22Rv1 (cell line): ENCODE results near the gene NXNL2.

ENCODE experiments used
- H3K27ac ChIP-seq: fragments of 450-650 bp; 2 replicates; pipeline ENCODE4 v1.5.1; 2017
- CTCF ChIP-seq: fragments of 450-650 bp; IDR thresholded peaks from 2 replicates; pipeline ENCODE4 v1.5.1; 2017; ENCODE audit warnings: mild to moderate bottlenecking
- ZFX ChIP-seq: fragments of 450-650 bp; IDR thresholded peaks from 2 replicates; pipeline ENCODE4 v1.6.1; 2017; ENCODE audit warnings: antibody characterized with exemption, borderline replicate concordance

Gene NXNL2

GRCh38 chr9:88539246-88539645, 4.3 kb downstream of the NXNL2 start:
- no peak overlapping the region for H3K27ac ChIP-seq
- no peak for TF ChIP-seq ZFX
- TF ChIP-seq CTCF = no peak

DNA sequence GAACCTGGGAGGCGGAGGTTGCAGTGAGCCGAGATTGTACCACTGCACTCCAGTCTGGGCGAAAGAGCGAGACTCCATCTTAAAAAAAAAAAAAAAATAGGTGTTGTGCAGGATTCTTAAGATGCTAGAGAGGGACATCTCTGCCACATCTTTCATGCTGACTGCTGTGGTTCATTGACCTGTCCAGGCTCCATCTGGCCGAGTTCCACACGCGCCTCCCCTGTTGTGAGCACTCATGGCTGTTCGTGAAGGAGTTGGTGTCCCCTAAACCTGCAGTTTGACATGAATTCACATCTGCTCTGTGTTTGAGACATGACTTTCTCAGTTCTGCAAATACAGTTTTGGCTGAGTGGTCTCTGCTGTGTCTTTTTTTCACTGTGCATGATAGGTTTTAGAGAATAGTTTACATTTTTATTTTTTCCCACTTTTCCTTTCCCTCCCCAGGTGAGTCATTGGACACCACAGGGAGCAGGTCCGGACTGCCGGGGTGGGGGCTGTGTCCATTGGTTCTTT, 5.3 kb downstream of the NXNL2 start:
- no peak overlapping the region for H3K27ac ChIP-seq
- no peak for TF ChIP-seq ZFX
- no peak for TF ChIP-seq CTCF

DNA sequence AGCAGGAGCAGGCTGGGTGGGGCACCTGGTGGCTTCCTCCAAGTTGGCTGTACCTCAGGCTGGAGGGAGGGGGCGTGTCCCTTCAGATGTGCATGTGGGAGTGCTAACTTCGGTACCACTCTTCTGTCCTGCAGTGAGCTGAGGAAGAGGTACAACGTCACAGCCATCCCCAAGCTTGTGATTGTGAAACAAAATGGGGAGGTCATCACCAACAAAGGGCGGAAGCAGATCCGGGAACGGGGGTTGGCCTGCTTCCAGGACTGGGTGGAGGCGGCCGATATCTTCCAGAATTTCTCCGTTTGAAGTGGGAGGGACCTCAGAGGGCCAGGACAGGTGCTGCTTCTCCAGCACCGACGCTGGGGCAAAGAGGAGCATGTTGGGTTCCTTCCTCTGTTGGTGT, 9.3 kb downstream of the NXNL2 start:
- H3K27ac ChIP-seq = no peak overlapping the region
- TF ChIP-seq ZFX = no peak
- no peak for TF ChIP-seq CTCF

DNA sequence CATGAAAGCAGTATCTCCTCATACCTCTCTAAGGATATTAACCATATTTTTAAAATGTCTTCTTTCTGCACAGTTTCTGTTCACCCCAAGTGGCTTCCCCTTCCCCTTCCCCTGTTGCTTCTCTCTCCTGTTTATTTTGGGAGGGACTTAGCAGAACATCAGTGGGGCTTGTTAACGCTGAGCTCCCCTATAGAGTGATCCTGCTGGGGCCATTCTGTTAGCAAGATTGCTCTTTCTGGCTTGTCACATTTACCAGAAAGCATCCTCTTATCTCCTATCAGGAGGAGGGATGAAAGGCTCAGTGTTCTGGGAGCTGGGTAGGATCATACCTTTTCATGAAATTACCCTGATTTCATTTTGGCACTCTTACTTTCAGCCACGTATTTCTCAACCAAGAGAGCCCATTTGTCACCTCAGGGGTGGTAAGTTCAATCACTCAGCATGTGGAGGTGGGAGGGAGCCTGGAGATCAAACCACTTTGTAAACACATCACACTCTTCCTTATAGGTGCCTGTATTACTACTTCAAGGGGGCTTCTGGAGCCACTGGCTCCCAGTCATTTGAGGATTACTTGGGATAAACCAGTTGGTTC, 16.7 kb downstream of the NXNL2 start:
- TF ChIP-seq CTCF (no peak), ZFX (no peak)

DNA sequence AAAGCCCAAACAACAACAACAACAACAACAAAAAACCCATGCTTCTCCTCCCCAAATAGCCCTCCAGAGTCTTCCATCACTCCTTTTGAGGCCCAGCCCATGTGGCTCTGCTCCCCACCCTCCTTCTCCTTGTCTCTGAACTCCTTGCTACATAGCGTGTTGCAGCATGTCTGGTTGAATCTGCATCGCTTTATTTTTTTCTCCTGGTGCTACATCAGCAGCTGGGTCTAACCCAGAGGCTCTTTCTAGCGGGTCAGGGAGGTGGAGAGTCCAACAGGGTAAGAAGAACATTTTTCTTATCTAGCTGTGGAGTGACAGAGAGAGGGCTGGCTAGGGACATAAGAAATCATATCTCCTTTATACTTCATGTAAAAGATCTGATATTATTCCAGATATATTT, 18.4 kb downstream of the NXNL2 start:
- TF ChIP-seq CTCF (no peak), ZFX (no peak)
- H3K27ac ChIP-seq = no peak overlapping the region

More for the DNA sequence above, 16.7 kb downstream of the NXNL2 start:
- H3K27ac ChIP-seq = no peak overlapping the region

DNA sequence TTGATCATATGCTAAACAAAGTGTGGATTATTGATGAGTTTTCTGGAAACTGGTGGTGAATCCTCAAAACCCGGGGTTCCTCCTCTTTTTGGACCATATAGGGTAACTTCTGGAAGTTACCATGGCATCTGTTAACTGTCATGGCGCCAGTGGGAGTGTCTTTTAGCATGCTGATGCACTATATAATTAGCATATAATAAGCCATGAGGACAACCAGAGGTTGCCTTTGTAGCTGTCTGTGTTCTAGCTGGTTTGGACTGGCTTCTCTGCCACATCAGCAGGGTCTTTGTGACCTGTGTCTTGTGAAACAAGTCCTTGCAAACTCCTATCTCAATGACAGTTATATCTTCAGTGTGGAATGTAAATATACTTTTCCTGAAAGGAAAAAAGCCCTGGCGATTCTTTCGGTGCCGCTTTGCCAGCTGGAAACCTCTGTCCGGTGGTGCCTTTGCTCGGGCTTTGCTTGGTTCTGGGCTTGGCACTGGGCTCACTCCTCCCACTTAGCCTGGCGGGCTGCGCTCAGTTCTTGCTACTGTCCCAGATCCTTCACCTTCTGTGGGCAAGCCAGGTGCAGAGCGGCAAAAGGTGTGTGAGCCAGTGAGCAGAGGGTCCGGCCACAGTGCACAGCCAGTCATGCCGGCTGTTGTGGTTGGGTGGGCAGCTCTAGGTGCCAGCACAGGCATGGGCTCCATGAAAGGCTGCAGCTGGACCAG, 20.4 kb downstream of the NXNL2 start:
- TF ChIP-seq CTCF (no peak), ZFX (no peak)
- H3K27ac ChIP-seq = no peak overlapping the region

DNA sequence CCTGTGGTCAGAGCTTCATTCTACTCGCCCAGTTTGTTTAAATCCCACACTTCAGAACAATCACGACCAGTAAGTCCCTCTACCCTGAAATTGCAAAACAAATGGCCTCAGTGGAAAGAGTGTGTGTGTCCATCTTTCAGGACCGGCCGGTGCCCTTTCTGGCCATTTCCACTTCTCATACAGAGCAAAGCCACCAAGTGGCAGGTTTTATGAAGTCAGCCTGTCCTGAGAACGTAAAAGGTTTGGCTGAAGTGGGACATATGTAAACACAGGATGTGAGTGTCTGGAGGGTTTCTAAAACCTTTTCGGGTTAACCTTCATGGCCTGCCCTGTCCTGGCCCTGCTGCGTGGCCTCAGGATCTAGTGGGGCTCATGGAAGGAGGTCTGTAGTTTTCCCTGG, 24.7 kb downstream of the NXNL2 start:
- TF ChIP-seq CTCF (no peak), ZFX (no peak)
- H3K27ac ChIP-seq = no peak overlapping the region
